Coronary artery (tissue), 2 donors: ENCODE results near the gene ANXA10.
"Not testable (repeated sequence)": the region's sequence is repeated elsewhere in the genome, so short reads cannot be mapped to it uniquely, and the experiment has no call there.

Source experiments
- DNase-seq: peaks from one replicate; pipeline ENCODE4 v3.0.0-alpha.2; 2017; ENCODE audit warnings: low spot score
- H3K27ac ChIP-seq, 2 donors: fragments of 200-600 bp; sonication (generic); one replicate each; pipeline ENCODE4 v1.5.1; 2016 to 2019
- H3K4me3 ChIP-seq: fragments of 200-600 bp; sonication (generic); 2 replicates; pipeline ENCODE4 v1.5.1; 2016; ENCODE audit warnings: mild to moderate bottlenecking, moderate library complexity
- TF ChIP-seq, protein P1 (sequence below): fragments of 200-600 bp; sonication (generic); IDR thresholded peaks from one replicate; pipeline ENCODE4 v1.5.1; 2019; ENCODE audit warnings: antibody characterized with exemption

Gene ANXA10

GRCh38 chr4:168096407-168096784 lies 4.1 kb downstream of the ANXA10 start:
- TF ChIP-seq, protein P1, sequence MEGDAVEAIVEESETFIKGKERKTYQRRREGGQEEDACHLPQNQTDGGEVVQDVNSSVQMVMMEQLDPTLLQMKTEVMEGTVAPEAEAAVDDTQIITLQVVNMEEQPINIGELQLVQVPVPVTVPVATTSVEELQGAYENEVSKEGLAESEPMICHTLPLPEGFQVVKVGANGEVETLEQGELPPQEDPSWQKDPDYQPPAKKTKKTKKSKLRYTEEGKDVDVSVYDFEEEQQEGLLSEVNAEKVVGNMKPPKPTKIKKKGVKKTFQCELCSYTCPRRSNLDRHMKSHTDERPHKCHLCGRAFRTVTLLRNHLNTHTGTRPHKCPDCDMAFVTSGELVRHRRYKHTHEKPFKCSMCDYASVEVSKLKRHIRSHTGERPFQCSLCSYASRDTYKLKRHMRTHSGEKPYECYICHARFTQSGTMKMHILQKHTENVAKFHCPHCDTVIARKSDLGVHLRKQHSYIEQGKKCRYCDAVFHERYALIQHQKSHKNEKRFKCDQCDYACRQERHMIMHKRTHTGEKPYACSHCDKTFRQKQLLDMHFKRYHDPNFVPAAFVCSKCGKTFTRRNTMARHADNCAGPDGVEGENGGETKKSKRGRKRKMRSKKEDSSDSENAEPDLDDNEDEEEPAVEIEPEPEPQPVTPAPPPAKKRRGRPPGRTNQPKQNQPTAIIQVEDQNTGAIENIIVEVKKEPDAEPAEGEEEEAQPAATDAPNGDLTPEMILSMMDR: no peak
- DNase-seq: no peak
- no peak overlapping the region for H3K27ac ChIP-seq

DNA sequence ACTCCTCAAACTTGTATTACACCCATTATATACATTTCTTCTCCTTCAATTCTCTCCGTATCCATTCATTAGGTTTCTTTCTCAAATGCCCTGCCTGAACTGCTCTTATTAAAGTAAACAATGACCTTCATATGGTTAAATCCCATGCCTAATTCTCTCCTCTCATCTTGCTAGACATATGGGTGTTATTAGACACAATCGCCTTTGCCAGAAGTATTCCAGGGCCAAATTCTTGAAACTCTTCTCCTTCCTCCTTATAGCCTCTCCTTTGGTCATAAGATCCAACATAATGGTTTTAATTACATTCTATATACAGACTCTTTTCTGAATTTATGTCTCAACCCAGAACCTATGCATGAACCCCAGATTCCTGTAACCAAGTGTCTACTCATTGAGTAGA lies 4.8 kb downstream of the ANXA10 start:
- TF ChIP-seq, protein P1: no peak
- no peak overlapping the region for H3K4me3 ChIP-seq
- no peak overlapping the region for H3K27ac ChIP-seq
- DNase-seq: no peak

More at GRCh38 chr4:168096407-168096784, 4.1 kb downstream of the ANXA10 start:
- no peak overlapping the region for H3K4me3 ChIP-seq

- no peak for DNase-seq
- no peak overlapping the region for H3K27ac ChIP-seq
Measured at GRCh38 chr4:168098248-168098717, 5.9 kb downstream of the ANXA10 start.

GRCh38 chr4:168099195-168099594 lies 6.9 kb downstream of the ANXA10 start:
- H3K27ac ChIP-seq: no peak overlapping the region

More at GRCh38 chr4:168098248-168098717, 5.9 kb downstream of the ANXA10 start:
- H3K4me3 ChIP-seq: no peak overlapping the region
- TF ChIP-seq, protein P1: no peak

DNA sequence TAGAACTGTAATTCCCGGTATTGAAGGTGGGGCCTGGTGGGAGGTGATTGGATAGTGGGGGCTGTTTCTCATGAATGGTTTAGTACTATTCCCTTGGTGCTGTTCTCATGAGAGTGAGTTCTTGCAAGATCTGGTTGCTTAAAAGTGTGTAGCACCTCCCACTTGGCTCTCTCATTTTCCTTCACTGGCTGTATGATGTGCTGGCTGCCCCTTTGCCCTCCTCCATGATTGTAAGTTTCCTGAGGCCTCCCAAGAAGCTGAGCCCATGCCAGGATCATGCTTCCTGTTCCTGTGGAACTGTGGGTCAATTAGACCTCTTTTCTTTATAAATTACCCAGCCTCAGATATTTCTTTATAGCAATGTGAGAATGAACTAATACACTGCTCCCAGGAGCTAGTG lies 8.7 kb downstream of the ANXA10 start:
- no peak overlapping the region for H3K4me3 ChIP-seq
- TF ChIP-seq, protein P1: no peak
- DNase-seq: no peak
- no peak overlapping the region for H3K27ac ChIP-seq

More at GRCh38 chr4:168099195-168099594, 6.9 kb downstream of the ANXA10 start:
- no peak for DNase-seq
- no peak overlapping the region for H3K4me3 ChIP-seq
- TF ChIP-seq, protein P1: no peak

DNA sequence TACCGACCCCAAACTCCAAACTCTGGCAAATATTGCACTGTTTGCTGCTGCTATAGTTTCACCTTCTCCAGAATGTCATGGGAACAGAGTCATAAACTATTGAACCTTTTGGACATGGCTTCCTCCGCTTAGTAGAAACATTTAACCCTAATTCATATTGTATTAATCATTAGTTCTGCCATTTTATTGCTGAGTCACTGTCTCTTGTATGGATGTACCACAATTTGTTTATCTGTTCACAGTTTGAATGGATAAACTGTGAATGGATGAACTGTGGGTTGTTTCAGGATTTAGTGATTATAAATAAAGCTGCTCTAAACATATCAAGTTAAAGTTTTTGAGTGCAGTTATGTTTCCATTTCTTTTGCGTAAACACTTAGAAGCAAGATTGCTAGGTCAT lies 10.1 kb downstream of the ANXA10 start:
- TF ChIP-seq, protein P1: no peak
- Histone ChIP-seq H3K4me3 (no peak overlapping the region), H3K27ac (no peak overlapping the region)
- no peak for DNase-seq

GRCh38 chr4:168109527-168109926 lies 17.2 kb downstream of the ANXA10 start:
- Histone ChIP-seq H3K4me3 (no peak overlapping the region), H3K27ac (no peak overlapping the region)
- no peak for DNase-seq
- TF ChIP-seq, protein P1: no peak

DNA sequence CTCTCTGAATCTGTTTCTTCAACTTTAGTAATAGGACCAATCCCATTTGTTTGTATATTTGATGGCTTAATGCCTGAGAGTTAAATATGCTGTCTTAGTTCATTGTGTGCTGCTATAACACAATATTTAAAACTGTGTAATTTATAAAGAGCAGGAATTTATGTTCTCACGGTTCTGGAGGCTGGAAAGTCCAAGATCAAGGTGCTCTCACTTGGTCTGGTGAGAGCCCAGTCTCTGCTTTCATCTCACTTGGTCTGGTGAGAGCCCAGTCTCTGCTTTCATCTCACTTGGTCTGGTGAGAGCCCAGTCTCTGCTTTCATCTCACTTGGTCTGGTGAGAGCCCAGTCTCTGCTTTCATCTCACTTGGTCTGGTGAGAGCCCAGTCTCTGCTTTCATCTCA lies 20.7 kb downstream of the ANXA10 start:
- not testable (repeated sequence) for DNase-seq, H3K4me3 ChIP-seq, H3K27ac ChIP-seq
